DOHH2 (cell line): Measurements from ENCODE around the gene SNRNP35.

Source experiments
- H3F3A ChIP-seq: fragments of 200-600 bp; sonication (generic), shearing (Covaris generic); 2 replicates; pipeline ENCODE4 v1.6.0; 2016; ENCODE audit warnings: antibody characterized with exemption, mild to moderate bottlenecking; ENCODE audit not compliant: control insufficient read depth, insufficient read depth
- H3K27ac ChIP-seq: fragments of 200-600 bp; sonication (generic); 2 replicates; pipeline ENCODE4 v1.5.1; 2014; ENCODE audit warnings: low read depth, mild to moderate bottlenecking, low read length, moderate library complexity
- H3K27me3 ChIP-seq: fragments of 200-600 bp; sonication (generic); 2 replicates; pipeline ENCODE4 v1.6.1; 2014; ENCODE audit warnings: mild to moderate bottlenecking, low read length, mixed read lengths; ENCODE audit not compliant: control insufficient read depth
- H3K36me3 ChIP-seq: fragments of 200-600 bp; sonication (generic); 2 replicates; pipeline ENCODE4 v1.6.1; 2014; ENCODE audit warnings: mild to moderate bottlenecking, low read length, moderate library complexity, mixed read lengths; ENCODE audit not compliant: control insufficient read depth
- H3K4me1 ChIP-seq: fragments of 200-600 bp; sonication (generic); 2 replicates; pipeline ENCODE4 v1.6.1; 2014; ENCODE audit warnings: mild to moderate bottlenecking, low read length, mixed read lengths; ENCODE audit not compliant: control insufficient read depth
- H3K4me2 ChIP-seq: fragments of 200-600 bp; sonication (generic); 2 replicates; pipeline ENCODE4 v1.6.0; 2014; ENCODE audit warnings: mild to moderate bottlenecking, low read length, moderate library complexity
- H3K4me3 ChIP-seq: fragments of 200-600 bp; sonication (generic); 2 replicates; pipeline ENCODE4 v1.5.1; 2014; ENCODE audit warnings: mild to moderate bottlenecking, low read length, mixed read lengths
- H3K79me2 ChIP-seq: fragments of 200-600 bp; sonication (generic); 2 replicates; pipeline ENCODE4 v1.6.1; 2014; ENCODE audit warnings: mild to moderate bottlenecking, low read length, mixed read lengths; ENCODE audit not compliant: control insufficient read depth
- H3K9me2 ChIP-seq: fragments of 200-600 bp; sonication (generic); replicated peaks from 2 replicates; pipeline ENCODE4 v1.6.1; 2014; ENCODE audit warnings: mild to moderate bottlenecking, low read length, mixed read lengths; ENCODE audit not compliant: control insufficient read depth
- H3K9me3 ChIP-seq: fragments of 200-600 bp; sonication (generic); 2 replicates; pipeline ENCODE4 v1.6.1; 2014; ENCODE audit warnings: antibody characterized with exemption, low read length, mixed read lengths; ENCODE audit not compliant: control insufficient read depth, insufficient read depth
- H4K20me1 ChIP-seq: fragments of 200-600 bp; sonication (generic); 2 replicates; pipeline ENCODE4 v1.6.0; 2014; ENCODE audit warnings: low read depth, mild to moderate bottlenecking, antibody characterized with exemption, low read length, moderate library complexity; ENCODE audit not compliant: control insufficient read depth, insufficient read depth
- CTCF ChIP-seq: fragments of 200-600 bp; sonication (generic); IDR thresholded peaks from one replicate; pipeline ENCODE4 v1.5.1; 2014; ENCODE audit warnings: antibody characterized with exemption, mild to moderate bottlenecking, low read depth, low read length; ENCODE audit not compliant: poor library complexity, severe bottlenecking
- EZH2phosphoT487 ChIP-seq: fragments of 200-600 bp; sonication (generic); IDR thresholded peaks from 2 replicates; pipeline ENCODE4 v1.6.1; 2017; ENCODE audit warnings: borderline replicate concordance, mild to moderate bottlenecking, antibody characterized with exemption, low read length, moderate library complexity, mixed read lengths

The SNRNP35 gene

GRCh38 chr12:123441523-123442164, 16.3 kb upstream of the SNRNP35 start:
- Histone ChIP-seq H4K20me1 (no peaks in the 10 kb centered on the region), H3K4me2 (no peak overlapping the region), H3K79me2 (peaks cover 3% of the 10 kb centered on the region; the same call in 1 of the 2 replicates), H3K4me1 (peaks cover 31% of the 10 kb centered on the region), H3K4me3 (no peak overlapping the region), H3F3A (peaks cover 9% of the 10 kb centered on the region; the same call in 1 of the 2 replicates), H3K27me3 (no peaks in the 10 kb centered on the region), H3K9me3 (no peaks in the 10 kb centered on the region), H3K27ac (no peak overlapping the region), H3K9me2 (no peaks in the 10 kb centered on the region), H3K36me3 (no peaks in the 10 kb centered on the region)
- no peak for TF ChIP-seq CTCF
- no peak for TF ChIP-seq EZH2phosphoT487

- Histone ChIP-seq H3K4me2 (peak overlapping the region; percentile 21; the same call in 1 of the 2 replicates), H3K9me2 (no peaks in the 10 kb centered on the region), H3K4me1 (peaks cover 26% of the 10 kb centered on the region), H3K27ac (no peak overlapping the region), H3K9me3 (no peaks in the 10 kb centered on the region), H3K79me2 (no peaks in the 10 kb centered on the region), H4K20me1 (no peaks in the 10 kb centered on the region), H3F3A (peaks cover 3% of the 10 kb centered on the region; the same call in 1 of the 2 replicates), H3K4me3 (peak overlapping the region; percentile 12; the same call in 1 of the 2 replicates), H3K27me3 (no peaks in the 10 kb centered on the region), H3K36me3 (no peaks in the 10 kb centered on the region)
- TF ChIP-seq EZH2phosphoT487 = no peak
- no peak for TF ChIP-seq CTCF
Observed at GRCh38 chr12:123442774-123443173, 15.2 kb upstream of the SNRNP35 start.

- H3K4me3 ChIP-seq = no peak overlapping the region
- H3K9me2 ChIP-seq = no peaks in the 10 kb centered on the region
- no peaks in the 10 kb centered on the region for H3F3A ChIP-seq
- H3K79me2 ChIP-seq = no peaks in the 10 kb centered on the region
- no peaks in the 10 kb centered on the region for H3K9me3 ChIP-seq
- H3K36me3 ChIP-seq = no peaks in the 10 kb centered on the region
- H3K27ac ChIP-seq = no peak overlapping the region
- H3K4me2 ChIP-seq = no peak overlapping the region
- H4K20me1 ChIP-seq = no peaks in the 10 kb centered on the region
- H3K27me3 ChIP-seq = no peaks in the 10 kb centered on the region
- H3K4me1 ChIP-seq = peaks cover 26% of the 10 kb centered on the region
- TF ChIP-seq EZH2phosphoT487 (no peak), CTCF (no peak)
Observed at GRCh38 chr12:123444092-123445026, 13.6 kb upstream of the SNRNP35 start.
